Kidney (tissue), 14 donors: ENCODE data around the gene NCF2. TPM values are rescaled to one million over a fixed set of nuclear protein-coding genes. Genes with fewer than 3 reads are reported as not detected.

Experiments
- DNase-seq, 5 donors: peaks; one replicate each; pipeline ENCODE4 v3.0.0-alpha.2; 2013 to 2020
- FAIRE-seq: peaks from 2 replicates; lab custom pipeline; 2012; peaks lifted over from hg19 to GRCh38; lab: Jason Lieb, UNC
- H3K27ac ChIP-seq, 2 donors: one replicate each; pipeline ENCODE4 v1.7.0; 2013; ENCODE audit warnings: low read depth in 2 of 2, low read length in 2 of 2, inconsistent platforms in 1 of 2
- H3K27me3 ChIP-seq: one replicate; pipeline ENCODE4 v1.7.1; 2013; ENCODE audit warnings: low read length, inconsistent platforms; ENCODE audit not compliant: control insufficient read depth, insufficient read depth
- H3K36me3 ChIP-seq, 3 donors: one replicate each; pipeline versions ENCODE4 v1.7.0 to v1.7.1; 2013; ENCODE audit warnings: low read length in 3 of 3, control low read depth in 1 of 3, inconsistent platforms in 1 of 3; ENCODE audit not compliant: insufficient read depth in 3 of 3, control insufficient read depth in 2 of 3
- H3K4me1 ChIP-seq, 3 donors: one replicate each; pipeline versions ENCODE4 v1.7.0 to v1.7.1; 2013; ENCODE audit warnings: low read length in 3 of 3, inconsistent platforms in 1 of 3, low read depth in 1 of 3; ENCODE audit not compliant: control insufficient read depth in 2 of 3, insufficient read depth in 2 of 3
- H3K4me3 ChIP-seq, 3 donors: one replicate each; pipeline versions ENCODE4 v1.7.0 to v1.8.1; 2013; ENCODE audit warnings: low read length in 3 of 3, control low read depth in 1 of 3, inconsistent platforms in 1 of 3
- H3K9ac ChIP-seq, 3 donors: one replicate each; pipeline versions ENCODE4 v1.7.0 to v1.7.1; 2013; ENCODE audit warnings: low read length in 3 of 3, control low read depth in 1 of 3, inconsistent platforms in 1 of 3
- H3K9me3 ChIP-seq, 3 donors: one replicate each; pipeline versions ENCODE4 v1.7.0 to v1.7.1; 2013; ENCODE audit warnings: low read length in 3 of 3, control low read depth in 1 of 3, inconsistent platforms in 1 of 3; ENCODE audit not compliant: control insufficient read depth in 2 of 3, insufficient read depth in 1 of 3
- intact Hi-C: fragments of 100-400 bp; cut with DNase I; formaldehyde crosslinking; loops from one replicate; pipeline ENCODE4 v1.11.1; 2022
- polyA plus RNA-seq: library from polyadenylated mRNA; stranded (reverse); fragments of 350-450 nt; fragmentation: Illumina TruSeq; extraction: RNeasy Lipid Tissue Mini Kit (QIAGEN cat#74804); gene quantifications from one replicate; pipeline ENCODE4 v1.2.3, GENCODE V29; 2014; ENCODE audit warnings: low read depth, low replicate concordance; ENCODE audit not compliant: insufficient read depth
- total RNA-seq: library from RNA; stranded (reverse); fragmentation: NEBNext Ultra II Directional; extraction: Animal tissue kit (Norgen Biotek cat#: 25700); gene quantifications from one replicate; pipeline ENCODE4 v1.2.1, GENCODE V29; 2021
- TF ChIP-seq, protein P1 (sequence below): IDR thresholded peaks from 3 replicates; pipeline ENCODE4 v1.5.1; 2012; ENCODE audit warnings: mild to moderate bottlenecking, moderate library complexity, borderline replicate concordance; ENCODE audit not compliant: insufficient read depth; ENCODE audit errors: extremely low read depth
- donor health status: control.
- donor health status: control.
- donor health status: control.
- donor health status: control.
- donor health status: control.
- donor health status: DM: yes; HTN: yes; CAD: no.
- donor health status: Normal renal cell carcinoma (clear cell type).

NCF2 gene
- total and polyA plus RNA-seq, 2 donors from 2014 or later, result 2.5 to 16.7 TPM

DNA sequence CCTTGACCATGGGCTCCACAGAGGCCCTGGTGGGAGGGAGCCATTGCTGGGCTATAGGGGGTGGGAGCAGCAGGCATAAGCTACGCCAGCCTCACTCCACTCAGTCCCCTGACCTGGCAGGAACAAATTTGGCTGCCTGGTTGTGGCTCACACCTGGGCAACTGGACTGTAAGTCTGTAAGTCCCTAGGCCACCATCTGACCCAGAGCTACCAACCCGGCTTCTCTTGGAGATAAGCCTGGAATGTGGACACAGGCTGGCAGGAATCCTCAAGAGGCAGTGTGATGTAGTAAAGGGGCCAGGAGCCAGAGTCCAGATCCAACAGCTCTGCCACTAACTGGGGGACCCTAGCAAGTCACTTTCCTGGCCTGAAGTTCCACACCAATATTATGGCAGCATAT, 11.4 kb downstream of the NCF2 start:
- Histone ChIP-seq H3K27ac (no peak overlapping the region), H3K27me3 (no peaks in the 10 kb centered on the region), H3K4me1 (no peaks in the 10 kb centered on the region), H3K36me3 (no peaks in the 10 kb centered on the region), H3K4me3 (no peak overlapping the region), H3K9ac (no peak overlapping the region), H3K9me3 (no peaks in the 10 kb centered on the region)
- TF ChIP-seq, protein P1, sequence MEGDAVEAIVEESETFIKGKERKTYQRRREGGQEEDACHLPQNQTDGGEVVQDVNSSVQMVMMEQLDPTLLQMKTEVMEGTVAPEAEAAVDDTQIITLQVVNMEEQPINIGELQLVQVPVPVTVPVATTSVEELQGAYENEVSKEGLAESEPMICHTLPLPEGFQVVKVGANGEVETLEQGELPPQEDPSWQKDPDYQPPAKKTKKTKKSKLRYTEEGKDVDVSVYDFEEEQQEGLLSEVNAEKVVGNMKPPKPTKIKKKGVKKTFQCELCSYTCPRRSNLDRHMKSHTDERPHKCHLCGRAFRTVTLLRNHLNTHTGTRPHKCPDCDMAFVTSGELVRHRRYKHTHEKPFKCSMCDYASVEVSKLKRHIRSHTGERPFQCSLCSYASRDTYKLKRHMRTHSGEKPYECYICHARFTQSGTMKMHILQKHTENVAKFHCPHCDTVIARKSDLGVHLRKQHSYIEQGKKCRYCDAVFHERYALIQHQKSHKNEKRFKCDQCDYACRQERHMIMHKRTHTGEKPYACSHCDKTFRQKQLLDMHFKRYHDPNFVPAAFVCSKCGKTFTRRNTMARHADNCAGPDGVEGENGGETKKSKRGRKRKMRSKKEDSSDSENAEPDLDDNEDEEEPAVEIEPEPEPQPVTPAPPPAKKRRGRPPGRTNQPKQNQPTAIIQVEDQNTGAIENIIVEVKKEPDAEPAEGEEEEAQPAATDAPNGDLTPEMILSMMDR, result no peak
- DNase-seq, result no peak
- FAIRE-seq, result no peak
- intact Hi-C loops, result no loop called here

DNA sequence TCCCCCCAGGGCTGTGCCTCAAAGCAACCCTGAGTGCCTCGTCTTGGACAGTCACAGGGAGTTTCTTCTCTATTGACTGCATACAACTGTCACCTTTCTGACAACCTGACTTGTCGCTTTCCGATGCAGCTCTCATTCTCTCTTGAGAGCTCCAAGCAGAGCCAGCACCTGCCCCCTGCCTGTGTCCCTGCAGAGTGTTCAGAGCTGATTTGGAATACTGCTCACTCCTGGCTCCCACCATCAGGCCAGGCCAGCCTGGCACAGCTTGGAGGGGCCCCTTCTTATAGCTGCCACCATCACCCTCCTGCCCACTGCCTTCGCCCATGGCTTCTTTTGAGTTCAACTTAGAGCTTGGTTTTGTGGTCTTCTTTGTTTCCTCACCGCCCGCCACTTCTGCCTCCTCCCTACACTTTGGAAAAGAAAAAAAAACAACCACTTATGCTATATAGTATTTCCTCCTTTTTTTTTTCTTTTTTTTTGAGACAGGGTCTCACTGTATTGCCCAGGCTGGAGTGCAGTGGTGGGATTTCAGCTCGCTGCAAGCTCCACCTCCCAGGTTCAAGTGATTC, 12.3 kb downstream of the NCF2 start:
- DNase-seq (no peak), FAIRE-seq (no peak)
- no peaks in the 10 kb centered on the region for H3K9me3 ChIP-seq
- no peaks in the 10 kb centered on the region for H3K27me3 ChIP-seq
- intact Hi-C loops, result no loop called here
- no peak overlapping the region for H3K4me3 ChIP-seq
- no peak overlapping the region for H3K27ac ChIP-seq
- no peaks in the 10 kb centered on the region for H3K36me3 ChIP-seq
- no peaks in the 10 kb centered on the region for H3K4me1 ChIP-seq
- TF ChIP-seq, protein P1, result no peak
- no peak overlapping the region for H3K9ac ChIP-seq

DNA sequence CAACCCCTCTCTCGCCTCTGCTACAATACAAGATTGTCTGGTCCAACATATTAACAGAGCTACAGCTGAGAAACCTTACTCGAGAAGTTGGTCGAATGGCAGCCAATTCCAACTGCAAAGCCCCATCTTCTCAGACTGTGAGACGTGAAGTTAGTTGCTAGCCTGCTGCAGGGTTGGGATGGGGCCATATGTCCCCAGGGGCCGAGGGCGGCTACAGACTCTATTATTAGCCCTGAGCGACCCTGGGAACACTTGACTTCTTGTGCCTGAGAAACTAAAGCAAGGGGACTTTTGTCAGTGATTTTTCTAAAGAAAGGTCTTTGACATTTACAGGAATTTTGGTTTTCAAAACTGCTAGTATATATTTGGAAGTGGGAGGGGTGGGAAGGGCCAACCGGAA, 13.7 kb downstream of the NCF2 start:
- FAIRE-seq (no peak), DNase-seq (no peak)
- Histone ChIP-seq H3K27me3 (no peaks in the 10 kb centered on the region), H3K9me3 (no peaks in the 10 kb centered on the region), H3K36me3 (no peaks in the 10 kb centered on the region), H3K9ac (no peak overlapping the region), H3K27ac (peak overlapping the region in 1 of 2 donors; percentile 53), H3K4me1 (no peaks in the 10 kb centered on the region), H3K4me3 (no peak overlapping the region)
- TF ChIP-seq, protein P1, result no peak
- intact Hi-C loops, result no loop called here

DNA sequence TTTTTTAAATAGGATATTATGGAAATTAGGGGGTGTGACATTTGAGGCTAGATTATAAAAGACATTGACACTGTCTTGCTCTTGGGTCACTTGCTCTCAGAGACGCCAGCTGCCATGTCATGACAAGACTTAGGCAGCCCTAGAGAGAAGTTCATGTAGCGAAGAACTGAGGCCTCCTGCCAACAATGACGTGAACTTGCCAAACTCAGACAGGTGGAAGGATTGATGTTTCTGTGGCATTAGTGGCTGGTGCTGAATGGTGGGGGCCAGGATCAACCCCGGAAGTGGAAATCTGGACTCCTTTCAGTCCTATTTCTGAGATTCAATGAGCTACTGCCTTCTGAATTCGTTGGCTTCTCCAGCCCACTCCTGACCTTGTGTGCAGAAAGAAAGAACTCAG, 14.7 kb downstream of the NCF2 start:
- Histone ChIP-seq H3K27me3 (no peaks in the 10 kb centered on the region), H3K9ac (no peak overlapping the region), H3K36me3 (no peaks in the 10 kb centered on the region), H3K9me3 (no peaks in the 10 kb centered on the region), H3K4me3 (no peak overlapping the region), H3K4me1 (no peaks in the 10 kb centered on the region), H3K27ac (no peak overlapping the region)
- TF ChIP-seq, protein P1, result no peak
- FAIRE-seq (no peak), DNase-seq (no peak)
- intact Hi-C loops, result no loop called here
